Mesothelial cell of epicardium (in vitro differentiated cells): ENCODE results near the gene ALDOB. TPM values are rescaled to one million over a fixed set of nuclear protein-coding genes. Genes with fewer than 3 reads are reported as not detected.

Experiments
- DNase-seq, 2 experiments: peaks; one replicate each; pipeline ENCODE4 v3.0.0; 2021; ENCODE audit warnings: low spot score in 2 of 2; ENCODE audit not compliant: unreplicated experiment in 2 of 2
- H3K27ac Mint-ChIP-seq: 2 replicates; pipeline ENCODE4 v1.8.0; 2021; ENCODE audit warnings: mixed read lengths
- H3K27me3 Mint-ChIP-seq: 2 replicates; pipeline ENCODE4 v1.8.0; 2021; ENCODE audit warnings: low read depth, mixed read lengths
- H3K36me3 Mint-ChIP-seq: 2 replicates; pipeline ENCODE4 v1.8.0; 2021; ENCODE audit warnings: mixed read lengths
- H3K4me1 Mint-ChIP-seq: 2 replicates; pipeline ENCODE4 v1.8.0; 2021; ENCODE audit warnings: mixed read lengths
- H3K4me3 Mint-ChIP-seq: 2 replicates; pipeline ENCODE4 v1.8.0; 2021; ENCODE audit warnings: mild to moderate bottlenecking, moderate library complexity, mixed read lengths
- H3K9me3 Mint-ChIP-seq: 2 replicates; pipeline ENCODE4 v1.8.0; 2021; ENCODE audit warnings: mixed read lengths
- CTCF ChIP-seq: fragments of 200-600 bp; sonication (generic); IDR thresholded peaks from one replicate; pipeline ENCODE4 v1.5.0; 2021; ENCODE audit warnings: antibody characterized with exemption; ENCODE audit not compliant: unreplicated experiment
- total RNA-seq: library from RNA; stranded (reverse); gene quantifications from 3 replicates; pipeline ENCODE4 v1.2.1, GENCODE V29; 2021

ALDOB gene
- total RNA-seq, 1 donor from 2014 or later: not detected

- H3K9me3 Mint-ChIP-seq: peaks cover 34% of the 10 kb centered on the region
- TF ChIP-seq CTCF: no peak
- H3K27ac Mint-ChIP-seq: no peak overlapping the region
Measured at GRCh38 chr9:101417977-101418376, 17.6 kb downstream of the ALDOB start.

GRCh38 chr9:101417389-101417788 lies 18.2 kb downstream of the ALDOB start:
- no peak for DNase-seq
- Mint-ChIP-seq H3K4me1 (no peaks in the 10 kb centered on the region), H3K36me3 (peaks cover 30% of the 10 kb centered on the region), H3K9me3 (peaks cover 39% of the 10 kb centered on the region), H3K27ac (no peak overlapping the region), H3K27me3 (no peaks in the 10 kb centered on the region), H3K4me3 (no peak overlapping the region)
- no peak for TF ChIP-seq CTCF

More at GRCh38 chr9:101417977-101418376, 17.6 kb downstream of the ALDOB start:
- Mint-ChIP-seq H3K27me3 (no peaks in the 10 kb centered on the region), H3K36me3 (peaks cover 25% of the 10 kb centered on the region), H3K4me3 (no peak overlapping the region), H3K4me1 (no peaks in the 10 kb centered on the region)
- DNase-seq: no peak

- Mint-ChIP-seq H3K27me3 (no peaks in the 10 kb centered on the region), H3K36me3 (peaks cover 42% of the 10 kb centered on the region), H3K4me1 (no peaks in the 10 kb centered on the region), H3K4me3 (no peak overlapping the region), H3K27ac (no peak overlapping the region), H3K9me3 (peaks cover 49% of the 10 kb centered on the region)
- TF ChIP-seq CTCF: no peak
- DNase-seq: no peak
Measured at GRCh38 chr9:101415578-101415977, 20.0 kb downstream of the ALDOB start.

GRCh38 chr9:101414839-101415238 lies 20.7 kb downstream of the ALDOB start:
- TF ChIP-seq CTCF: no peak
- Mint-ChIP-seq H3K4me3 (no peak overlapping the region), H3K9me3 (peaks cover 54% of the 10 kb centered on the region), H3K36me3 (peaks cover 46% of the 10 kb centered on the region), H3K27me3 (no peaks in the 10 kb centered on the region), H3K4me1 (no peaks in the 10 kb centered on the region), H3K27ac (no peak overlapping the region)
- no peak for DNase-seq

GRCh38 chr9:101409079-101409477 lies 26.5 kb downstream of the ALDOB start:
- no peak for DNase-seq
- Mint-ChIP-seq H3K36me3 (peaks cover 82% of the 10 kb centered on the region), H3K4me3 (no peak overlapping the region), H3K4me1 (no peaks in the 10 kb centered on the region), H3K27ac (no peak overlapping the region), H3K9me3 (peaks cover 83% of the 10 kb centered on the region), H3K27me3 (no peaks in the 10 kb centered on the region)
- TF ChIP-seq CTCF: no peak
